ENCODE results near the gene POLR2E.

GRCh38 chr19:1094655-1094977 is 559 bp downstream of the POLR2E start:
- TF ChIP-seq CTCF (IDR thresholded peaks at IDR 0.05) (no peak), POLR2AphosphoS5 (IDR thresholded peaks at IDR 0.05) (no peak), EP300 (IDR thresholded peaks at IDR 0.05) (no peak)
